ENCODE data around the gene HMGCR.

GRCh38 chr5:75366787-75367186, 29.8 kb downstream of the HMGCR start:
- TF ChIP-seq TCF7L2 (IDR thresholded peaks at IDR 0.05; ENCODE audit: borderline replicate concordance, extremely low read depth, insufficient read depth, insufficient read length) (no peak), CTCF (IDR thresholded peaks at IDR 0.05 in 2 of 3, conservative IDR thresholded peaks at IDR 0.05 in 1 of 3; ENCODE audit: borderline replicate concordance in 1 of 3, insufficient read depth in 1 of 3, low read depth in 2 of 3, low read length in 2 of 3) (no peak), SIN3A (IDR thresholded peaks at IDR 0.05; ENCODE audit: low read depth) (no peak), POLR2AphosphoS5 (IDR thresholded peaks at IDR 0.05; ENCODE audit: low read depth, low read length) (no peak), SRF (IDR thresholded peaks at IDR 0.05; ENCODE audit: low read depth) (no peak), EGR1 (IDR thresholded peaks at IDR 0.05; ENCODE audit: low read depth) (no peak), POLR2A (IDR thresholded peaks at IDR 0.05; ENCODE audit: borderline replicate concordance, extremely low read depth, insufficient read depth, insufficient read length) (no peak), RAD21 (IDR thresholded peaks at IDR 0.05; ENCODE audit: low read depth) (no peak), ZFX (IDR thresholded peaks at IDR 0.05) (no peak), EZH2 (IDR thresholded peaks at IDR 0.05) (no peak), EZH2phosphoT487 (IDR thresholded peaks at IDR 0.05; ENCODE audit: borderline replicate concordance) (no peak)
